GM12891 (cell line): ENCODE measurements around the gene CACTIN.

Experiments
- DNase-seq: peaks from one replicate; pipeline ENCODE4 v3.0.0; 2011; ENCODE audit warnings: low spot score; ENCODE audit not compliant: insufficient read length
- FAIRE-seq: peaks from 2 replicates; lab custom pipeline; 2011; peaks lifted over from hg19 to GRCh38; lab: Jason Lieb, UNC
- PAX5 ChIP-seq: IDR thresholded peaks from 2 replicates; pipeline ENCODE4 v1.6.1; 2011; ENCODE audit warnings: low read length, moderate library complexity, mild to moderate bottlenecking; ENCODE audit not compliant: insufficient read depth, severe bottlenecking
- POLR2A ChIP-seq: IDR thresholded peaks from 2 replicates; pipeline ENCODE4 v1.6.1; 2011; ENCODE audit warnings: low read depth, low read length, control low read depth
- POLR2AphosphoS5 ChIP-seq: IDR thresholded peaks from 2 replicates; pipeline ENCODE4 v1.6.1; 2011; ENCODE audit warnings: low read depth, low read length, control low read depth
- POU2F2 ChIP-seq: IDR thresholded peaks from 2 replicates; pipeline ENCODE4 v1.6.1; 2011; ENCODE audit warnings: low read depth, mild to moderate bottlenecking, control low read depth, low read length, moderate library complexity
- SPI1 ChIP-seq: IDR thresholded peaks from 2 replicates; pipeline ENCODE4 v1.6.1; 2011; ENCODE audit warnings: low read depth, low read length, control low read depth
- TAF1 ChIP-seq: IDR thresholded peaks from 2 replicates; pipeline ENCODE4 v1.6.1; 2011; ENCODE audit warnings: low read depth, low read length, control low read depth

The CACTIN gene

GRCh38 chr19:3577723-3578344 lies 48.8 kb downstream of the CACTIN start:
- no peak for FAIRE-seq
- no peak for TF ChIP-seq POLR2AphosphoS5
- TF ChIP-seq PAX5 = no peak
- no peak for TF ChIP-seq POU2F2
- no peak for TF ChIP-seq TAF1
- TF ChIP-seq POLR2A = no peak
- TF ChIP-seq SPI1 = no peak
- no peak for DNase-seq

- TF ChIP-seq PAX5 (no peak), POU2F2 (no peak), TAF1 (no peak), POLR2AphosphoS5 (no peak), SPI1 (no peak), POLR2A (no peak)
- no peak for DNase-seq
- no peak for FAIRE-seq
These were observed 49.7 kb downstream of the CACTIN start for GRCh38 chr19:3576696-3577443.

- TF ChIP-seq POLR2AphosphoS5 (no peak), SPI1 (no peak), POU2F2 (no peak), POLR2A (no peak), TAF1 (no peak), PAX5 (no peak)
- no peak for FAIRE-seq
- DNase-seq = no peak
These were observed 50.5 kb downstream of the CACTIN start for GRCh38 chr19:3575949-3576673.

GRCh38 chr19:3575260-3575741 lies 51.3 kb downstream of the CACTIN start:
- TF ChIP-seq POU2F2 = no peak
- no peak for TF ChIP-seq POLR2A
- no peak for TF ChIP-seq TAF1
- TF ChIP-seq PAX5 = no peak
- no peak for TF ChIP-seq POLR2AphosphoS5
- no peak for TF ChIP-seq SPI1
- DNase-seq (no peak), FAIRE-seq (no peak)

- DNase-seq (peak; percentile 87), FAIRE-seq (peak; percentile 97)
- TF ChIP-seq POLR2AphosphoS5 (no peak), SPI1 (no peak), TAF1 (no peak), PAX5 (no peak), POU2F2 (no peak), POLR2A (no peak)
These were observed 52.5 kb downstream of the CACTIN start for GRCh38 chr19:3573858-3574637.

GRCh38 chr19:3573162-3573857 lies 53.3 kb downstream of the CACTIN start:
- DNase-seq (no peak), FAIRE-seq (no peak)

GRCh38 chr19:3572855-3573161 lies 53.8 kb downstream of the CACTIN start, which contains the start of gene HMG20B:
Gene HMG20B, plus strand, starts transcription at chr19:3572944. Its CDS starts 366 bp downstream, at chr19:3573310.
- no peak for FAIRE-seq

More at GRCh38 chr19:3573162-3573857, 53.3 kb downstream of the CACTIN start:
- TF ChIP-seq POLR2A (no peak), POLR2AphosphoS5 (no peak), POU2F2 (no peak), SPI1 (no peak), TAF1 (no peak), PAX5 (no peak)

More at GRCh38 chr19:3572855-3573161, 53.8 kb downstream of the CACTIN start, which contains the start of gene HMG20B:
- TF ChIP-seq POU2F2 (no peak), PAX5 (no peak), POLR2A (no peak), POLR2AphosphoS5 (no peak), TAF1 (no peak), SPI1 (no peak)
- DNase-seq = no peak
